ENCODE data around the gene RPS6KB1.

Gene RPS6KB1

DNA sequence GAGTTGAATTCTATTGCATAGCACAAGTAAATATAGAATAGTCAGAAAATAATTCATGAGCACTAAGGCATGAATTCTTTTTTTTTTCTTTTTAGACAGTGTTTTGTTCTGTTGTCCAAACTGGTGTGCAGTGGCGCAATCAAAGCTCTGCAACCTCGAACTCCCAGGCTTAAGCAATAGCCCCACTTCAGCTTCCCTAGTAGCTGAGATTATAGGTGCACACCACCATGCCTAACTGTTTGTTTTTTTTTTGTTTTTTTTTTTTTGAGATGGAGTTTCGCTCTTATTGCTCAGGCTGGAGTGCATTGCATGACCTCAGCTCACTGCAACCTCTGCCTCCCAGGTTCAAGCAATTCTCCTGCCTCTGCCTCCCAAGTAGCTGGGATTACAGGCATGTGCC lies 16.8 kb upstream of the RPS6KB1 start:
- H3K9ac ChIP-seq (ENCODE audit: low read length): no peak overlapping the region
- no peaks in the 10 kb centered on the region for H3K27me3 ChIP-seq (ENCODE audit: insufficient read depth, low read length)
- H3K79me2 ChIP-seq (ENCODE audit: insufficient read depth, low read length): no peaks in the 10 kb centered on the region
- no peak for TF ChIP-seq EZH2 (IDR thresholded peaks at IDR 0.05; ENCODE audit: borderline replicate concordance, low read length)
- TF ChIP-seq, protein P1, sequence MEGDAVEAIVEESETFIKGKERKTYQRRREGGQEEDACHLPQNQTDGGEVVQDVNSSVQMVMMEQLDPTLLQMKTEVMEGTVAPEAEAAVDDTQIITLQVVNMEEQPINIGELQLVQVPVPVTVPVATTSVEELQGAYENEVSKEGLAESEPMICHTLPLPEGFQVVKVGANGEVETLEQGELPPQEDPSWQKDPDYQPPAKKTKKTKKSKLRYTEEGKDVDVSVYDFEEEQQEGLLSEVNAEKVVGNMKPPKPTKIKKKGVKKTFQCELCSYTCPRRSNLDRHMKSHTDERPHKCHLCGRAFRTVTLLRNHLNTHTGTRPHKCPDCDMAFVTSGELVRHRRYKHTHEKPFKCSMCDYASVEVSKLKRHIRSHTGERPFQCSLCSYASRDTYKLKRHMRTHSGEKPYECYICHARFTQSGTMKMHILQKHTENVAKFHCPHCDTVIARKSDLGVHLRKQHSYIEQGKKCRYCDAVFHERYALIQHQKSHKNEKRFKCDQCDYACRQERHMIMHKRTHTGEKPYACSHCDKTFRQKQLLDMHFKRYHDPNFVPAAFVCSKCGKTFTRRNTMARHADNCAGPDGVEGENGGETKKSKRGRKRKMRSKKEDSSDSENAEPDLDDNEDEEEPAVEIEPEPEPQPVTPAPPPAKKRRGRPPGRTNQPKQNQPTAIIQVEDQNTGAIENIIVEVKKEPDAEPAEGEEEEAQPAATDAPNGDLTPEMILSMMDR (IDR thresholded peaks at IDR 0.05; ENCODE audit: low read length): no peak
- H3F3A ChIP-seq (ENCODE audit: insufficient read depth, low read length): no peaks in the 10 kb centered on the region
- peaks cover 59% of the 10 kb centered on the region for H3K36me3 ChIP-seq (ENCODE audit: insufficient read depth, low read length)
- H2AFZ ChIP-seq (ENCODE audit: low read length): no peak overlapping the region
- H4K20me1 ChIP-seq (ENCODE audit: insufficient read depth, low read length): no peaks in the 10 kb centered on the region
- H3K4me3 ChIP-seq (ENCODE audit: low read depth, low read length, poor library complexity, severe bottlenecking): no peak overlapping the region
- H3K4me1 ChIP-seq (ENCODE audit: insufficient read depth, low read length, severe bottlenecking): no peaks in the 10 kb centered on the region
- no peak overlapping the region for H3K27ac ChIP-seq (ENCODE audit: low read depth, low read length, poor library complexity, severe bottlenecking)
- no peaks in the 10 kb centered on the region for H3K9me3 ChIP-seq (ENCODE audit: low read length)
- no peak overlapping the region for H3K4me2 ChIP-seq (ENCODE audit: low read length)
- H3K9me2 ChIP-seq (ENCODE audit: low read depth, low read length): no peaks in the 10 kb centered on the region

- no peaks in the 10 kb centered on the region for H3K9me2 ChIP-seq (ENCODE audit: low read depth, low read length)
- H3K27me3 ChIP-seq (ENCODE audit: insufficient read depth, low read length): no peaks in the 10 kb centered on the region
- H3K9me3 ChIP-seq (ENCODE audit: low read length): no peaks in the 10 kb centered on the region
- no peak overlapping the region for H3K4me3 ChIP-seq (ENCODE audit: low read depth, low read length, poor library complexity, severe bottlenecking)
- H2AFZ ChIP-seq (ENCODE audit: low read length): no peak overlapping the region
- no peaks in the 10 kb centered on the region for H4K20me1 ChIP-seq (ENCODE audit: insufficient read depth, low read length)
- TF ChIP-seq, protein P1 (IDR thresholded peaks at IDR 0.05; ENCODE audit: low read length): no peak
- no peak for TF ChIP-seq EZH2 (IDR thresholded peaks at IDR 0.05; ENCODE audit: borderline replicate concordance, low read length)
- no peaks in the 10 kb centered on the region for H3K4me1 ChIP-seq (ENCODE audit: insufficient read depth, low read length, severe bottlenecking)
- no peak overlapping the region for H3K4me2 ChIP-seq (ENCODE audit: low read length)
- no peaks in the 10 kb centered on the region for H3K79me2 ChIP-seq (ENCODE audit: insufficient read depth, low read length)
- H3K9ac ChIP-seq (ENCODE audit: low read length): no peak overlapping the region
- H3F3A ChIP-seq (ENCODE audit: insufficient read depth, low read length): no peaks in the 10 kb centered on the region
- no peak overlapping the region for H3K27ac ChIP-seq (ENCODE audit: low read depth, low read length, poor library complexity, severe bottlenecking)
- peaks cover 57% of the 10 kb centered on the region for H3K36me3 ChIP-seq (ENCODE audit: insufficient read depth, low read length)
Measured at GRCh38 chr17:59877965-59878364, 15.0 kb upstream of the RPS6KB1 start.

DNA sequence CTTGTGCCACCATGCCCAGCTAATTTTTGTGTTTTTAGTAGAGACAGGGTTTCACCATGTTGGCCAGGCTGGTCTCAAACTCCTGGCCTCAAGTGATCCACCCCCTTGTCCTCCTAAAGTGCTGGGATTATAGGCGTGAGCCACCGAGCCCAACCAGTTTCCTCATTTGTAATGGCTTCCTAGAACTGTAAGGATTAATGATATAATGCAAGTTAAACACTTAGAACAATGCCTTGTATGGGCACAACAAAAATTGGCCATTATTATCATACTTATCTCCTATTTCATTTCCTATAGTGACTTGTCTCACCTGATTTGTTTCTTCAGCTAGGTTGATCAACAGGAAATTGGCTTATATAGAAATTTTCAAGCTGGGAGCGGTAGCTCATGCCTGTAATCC lies 14.3 kb upstream of the RPS6KB1 start:
- TF ChIP-seq, protein P1 (IDR thresholded peaks at IDR 0.05; ENCODE audit: low read length): no peak
- TF ChIP-seq EZH2 (IDR thresholded peaks at IDR 0.05; ENCODE audit: borderline replicate concordance, low read length): no peak
- no peaks in the 10 kb centered on the region for H3K9me3 ChIP-seq (ENCODE audit: low read length)
- no peaks in the 10 kb centered on the region for H3K4me1 ChIP-seq (ENCODE audit: insufficient read depth, low read length, severe bottlenecking)
- H3K4me2 ChIP-seq (ENCODE audit: low read length): no peak overlapping the region
- H4K20me1 ChIP-seq (ENCODE audit: insufficient read depth, low read length): no peaks in the 10 kb centered on the region
- no peaks in the 10 kb centered on the region for H3K27me3 ChIP-seq (ENCODE audit: insufficient read depth, low read length)
- peaks cover 58% of the 10 kb centered on the region for H3K36me3 ChIP-seq (ENCODE audit: insufficient read depth, low read length)
- no peaks in the 10 kb centered on the region for H3K9me2 ChIP-seq (ENCODE audit: low read depth, low read length)
- no peak overlapping the region for H3K9ac ChIP-seq (ENCODE audit: low read length)
- no peak overlapping the region for H3K27ac ChIP-seq (ENCODE audit: low read depth, low read length, poor library complexity, severe bottlenecking)
- H3K79me2 ChIP-seq (ENCODE audit: insufficient read depth, low read length): no peaks in the 10 kb centered on the region
- no peaks in the 10 kb centered on the region for H3F3A ChIP-seq (ENCODE audit: insufficient read depth, low read length)
- H3K4me3 ChIP-seq (ENCODE audit: low read depth, low read length, poor library complexity, severe bottlenecking): no peak overlapping the region
- no peak overlapping the region for H2AFZ ChIP-seq (ENCODE audit: low read length)
